Large intestine (tissue), 3 donors: Measurements from ENCODE around the gene ICOS. TPM values are rescaled to one million over a fixed set of nuclear protein-coding genes. Genes with fewer than 3 reads are reported as not detected.

Experiments used
- DNase-seq, 2 donors: peaks; one replicate each; pipeline versions ENCODE4 v3.0.0 to v3.0.0-alpha.2; 2013
- H3K27ac ChIP-seq: one replicate; pipeline ENCODE4 v1.5.1; 2013; ENCODE audit warnings: low read length
- H3K27me3 ChIP-seq: 2 replicates; pipeline ENCODE4 v1.6.1; 2013; ENCODE audit warnings: low read length; ENCODE audit not compliant: control insufficient read depth, insufficient read depth
- H3K36me3 ChIP-seq: 2 replicates; pipeline ENCODE4 v1.6.1; 2013; ENCODE audit warnings: low read length; ENCODE audit not compliant: control insufficient read depth, insufficient read depth
- H3K4me1 ChIP-seq: one replicate; pipeline ENCODE4 v1.6.1; 2013; ENCODE audit warnings: low read length; ENCODE audit not compliant: control insufficient read depth, insufficient read depth
- H3K4me3 ChIP-seq: one replicate; pipeline ENCODE4 v1.5.1; 2013; ENCODE audit warnings: low read length
- H3K9me3 ChIP-seq: one replicate; pipeline ENCODE4 v1.6.1; 2013; ENCODE audit warnings: mild to moderate bottlenecking, low read depth, low read length, moderate library complexity; ENCODE audit not compliant: control insufficient read depth
- WGBS: methylation state at CpG from one replicate; pipeline ENCODE4 v1.1.5; 2013; ENCODE audit warnings: low lambda C conversion rate; ENCODE audit not compliant: insufficient coverage; 5-methylcytosine and 5-hydroxymethylcytosine counted together
- polyA plus RNA-seq: library from polyadenylated mRNA; unstranded; fragments of 120-200 nt; gene quantifications from one replicate; pipeline ENCODE4 v1.2.1, GENCODE V29; 2013

ICOS gene
- polyA plus RNA-seq, 1 donor, result 0.42 TPM

DNA sequence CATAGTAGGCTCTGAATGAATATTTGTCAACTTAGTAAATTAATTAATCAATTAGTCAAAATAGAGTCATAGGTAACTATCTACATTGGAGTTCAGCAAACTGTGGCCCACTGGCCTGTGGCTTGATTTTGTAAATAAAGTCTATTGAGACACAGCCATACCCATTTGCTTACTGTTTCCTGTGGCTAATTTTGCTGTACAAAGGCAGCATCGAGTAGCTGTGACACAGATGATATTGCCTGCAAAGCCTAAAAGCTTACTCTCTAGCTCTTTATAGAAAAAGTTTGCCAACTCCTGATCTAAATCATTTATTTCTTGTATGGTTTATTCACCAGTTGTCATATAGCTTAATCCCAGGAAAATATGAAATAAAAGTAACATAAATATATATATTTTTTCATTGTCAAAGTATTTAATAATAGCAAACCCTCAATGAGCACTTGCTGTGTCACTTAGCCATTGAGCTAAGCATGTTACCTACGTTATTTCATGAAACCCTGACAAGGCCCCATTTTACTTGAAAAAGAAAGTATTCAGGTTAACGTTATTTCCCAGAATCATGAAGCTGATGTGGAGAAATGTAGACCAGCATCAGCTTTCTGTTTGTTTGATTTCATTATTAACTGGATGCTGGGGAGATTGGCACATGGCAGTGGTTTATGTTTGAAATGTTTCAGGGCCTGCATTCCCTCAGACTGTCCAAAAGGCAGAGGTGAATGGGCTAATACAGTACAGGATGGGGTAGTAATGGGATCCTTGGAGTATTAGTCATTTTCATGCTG is 69.6 kb downstream of the ICOS start:
- no peak for DNase-seq
- WGBS, result 83% methylated on average over 2 of the region's 3 CpGs
- peaks cover 3% of the 10 kb centered on the region for H3K27me3 ChIP-seq
- H3K9me3 ChIP-seq, result no peaks in the 10 kb centered on the region
- no peak overlapping the region for H3K4me3 ChIP-seq
- H3K27ac ChIP-seq, result no peak overlapping the region
- no peaks in the 10 kb centered on the region for H3K4me1 ChIP-seq
- H3K36me3 ChIP-seq, result no peaks in the 10 kb centered on the region

DNA sequence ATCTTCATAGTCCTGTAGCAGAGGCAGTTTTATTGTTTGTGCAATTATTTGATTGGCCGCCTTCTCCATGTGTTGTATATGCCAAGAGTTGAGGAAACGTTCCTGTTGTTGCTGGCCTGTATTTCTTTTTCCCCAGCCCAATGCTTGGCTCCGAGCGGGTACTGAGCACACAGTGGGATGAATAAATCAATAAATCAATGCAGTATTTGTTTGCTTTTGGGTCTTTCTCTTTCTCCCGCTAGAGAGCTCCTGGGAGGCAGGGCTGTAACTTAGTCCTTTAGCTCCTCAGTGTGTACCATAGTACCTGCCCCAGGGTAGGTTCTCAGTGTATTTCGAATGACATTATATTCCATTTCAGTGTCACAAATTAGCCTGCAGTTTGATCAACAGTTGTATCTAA is 71.8 kb downstream of the ICOS start:
- Histone ChIP-seq H3K4me3 (no peak overlapping the region), H3K4me1 (no peaks in the 10 kb centered on the region), H3K27ac (no peak overlapping the region), H3K36me3 (no peaks in the 10 kb centered on the region), H3K9me3 (no peaks in the 10 kb centered on the region), H3K27me3 (peaks cover 2% of the 10 kb centered on the region)
- WGBS, result 40% methylated on average over 1 of the region's 6 CpGs
- DNase-seq, result no peak

DNA sequence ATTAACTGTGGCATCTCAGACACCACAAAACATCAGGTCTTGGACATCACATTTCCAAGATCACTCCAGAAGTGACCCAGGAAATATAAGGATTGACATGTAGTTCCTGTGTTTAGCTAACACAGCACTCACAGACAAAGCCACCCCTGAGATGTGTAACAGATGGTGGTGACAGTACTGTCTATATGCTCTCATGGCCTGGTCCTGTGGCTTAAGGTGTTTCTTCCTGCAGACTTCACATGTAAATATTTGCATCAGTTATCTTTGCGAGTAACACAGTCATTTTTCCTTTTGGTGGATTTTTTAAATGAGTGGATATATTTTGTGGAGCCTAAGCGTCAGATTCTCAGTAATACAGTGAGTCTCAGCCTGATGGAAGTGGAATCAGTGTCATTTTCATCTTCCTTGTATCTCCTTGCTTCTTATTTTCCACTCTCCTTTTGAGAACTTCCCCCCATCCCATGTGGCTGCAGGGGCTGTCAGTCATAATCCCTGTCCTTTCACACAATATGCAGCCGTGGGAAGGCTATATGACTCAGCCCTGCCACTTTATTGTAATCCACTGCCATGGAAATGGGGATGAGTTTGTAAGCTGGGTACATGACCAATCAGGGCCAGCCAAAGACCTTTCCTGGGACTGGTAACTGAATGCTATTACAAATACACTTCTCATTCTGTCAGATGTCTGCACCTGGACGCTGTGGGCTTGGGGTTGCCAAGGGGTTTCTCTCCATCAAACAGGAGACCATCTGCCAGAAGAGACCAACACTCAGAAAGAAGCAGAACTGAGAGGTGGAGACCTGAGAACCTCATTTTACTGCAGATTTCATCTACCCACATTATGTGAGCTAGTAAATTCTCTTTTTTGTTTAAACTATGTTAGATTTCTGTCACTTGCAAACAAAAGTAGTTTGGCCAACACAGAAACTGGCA is 74.3 kb downstream of the ICOS start:
- DNase-seq, result no peak
- Histone ChIP-seq H3K9me3 (no peaks in the 10 kb centered on the region), H3K4me3 (no peak overlapping the region), H3K27ac (no peak overlapping the region), H3K4me1 (no peaks in the 10 kb centered on the region), H3K27me3 (peaks cover 2% of the 10 kb centered on the region), H3K36me3 (no peaks in the 10 kb centered on the region)
- WGBS, result 90% methylated on average over 2 of the region's 4 CpGs

Other genes with a start within 250 kb of the ICOS start
- 1.5 TPM for gene CD28, start 230.1 kb upstream of the ICOS start, polyA plus RNA-seq
- gene CTLA4, start 69.0 kb upstream of the ICOS start, polyA plus RNA-seq, result 0.33 TPM